Mesenchymal stem cell (in vitro differentiated cells and primary cell): Measurements from ENCODE around the gene CLCC1.

ENCODE experiments used
- DNase-seq: peaks from one replicate; pipeline ENCODE4 v3.0.0-alpha.2; 2013
- H2AFZ ChIP-seq: one replicate; pipeline ENCODE4 v1.6.1; 2013; ENCODE audit warnings: low read depth, mild to moderate bottlenecking, control low read depth, inconsistent platforms, low read length, moderate library complexity
- H2AK5ac ChIP-seq: 2 replicates; pipeline ENCODE4 v1.6.1; 2013; ENCODE audit warnings: low read length, moderate library complexity, mild to moderate bottlenecking, inconsistent platforms; ENCODE audit not compliant: severe bottlenecking
- H2BK120ac ChIP-seq: one replicate; pipeline ENCODE4 v1.6.1; 2013; ENCODE audit warnings: low read depth, mild to moderate bottlenecking, inconsistent platforms, low read length, moderate library complexity
- H2BK12ac ChIP-seq, 2 experiments: one replicate each; pipeline ENCODE4 v1.6.1; 2013; ENCODE audit warnings: inconsistent platforms in 2 of 2, low read length in 2 of 2, mild to moderate bottlenecking in 2 of 2, moderate library complexity in 2 of 2, control low read depth in 1 of 2
- H2BK15ac ChIP-seq: one replicate; pipeline ENCODE4 v1.6.1; 2013; ENCODE audit warnings: mild to moderate bottlenecking, low read depth, inconsistent platforms; ENCODE audit not compliant: poor library complexity, severe bottlenecking
- H2BK5ac ChIP-seq: 2 replicates; pipeline ENCODE4 v1.6.1; 2013; ENCODE audit warnings: low read depth, mild to moderate bottlenecking, low read length, control low read depth, inconsistent platforms; ENCODE audit not compliant: poor library complexity, severe bottlenecking
- H3K14ac ChIP-seq, 2 experiments: one replicate each; pipeline ENCODE4 v1.6.1; 2013; ENCODE audit warnings: inconsistent platforms in 2 of 2, low read length in 2 of 2, control low read depth in 1 of 2, mild to moderate bottlenecking in 1 of 2, moderate library complexity in 1 of 2
- H3K18ac ChIP-seq, 2 experiments: one replicate each; pipeline ENCODE4 v1.6.1; 2013; ENCODE audit warnings: inconsistent platforms in 2 of 2, low read length in 2 of 2, control low read depth in 1 of 2, low read depth in 1 of 2, mild to moderate bottlenecking in 1 of 2
- H3K23ac ChIP-seq, 2 experiments: one replicate each; pipeline ENCODE4 v1.6.1; 2013; ENCODE audit warnings: inconsistent platforms in 2 of 2, low read length in 2 of 2, mild to moderate bottlenecking in 2 of 2, moderate library complexity in 2 of 2, control low read depth in 1 of 2
- H3K27ac ChIP-seq: 2 replicates; pipeline ENCODE4 v1.5.1; 2013; ENCODE audit warnings: mild to moderate bottlenecking, moderate library complexity, low read length, control low read depth, inconsistent platforms; ENCODE audit not compliant: poor library complexity, severe bottlenecking
- H3K27me3 ChIP-seq, 2 experiments: 2 replicates each; pipeline versions ENCODE4 v1.6.1 to v1.7.0; 2013; ENCODE audit warnings: low read length in 2 of 2, mild to moderate bottlenecking in 2 of 2, moderate library complexity in 2 of 2, control low read depth in 1 of 2, inconsistent platforms in 1 of 2; ENCODE audit not compliant: control insufficient read depth in 1 of 2, insufficient read depth in 1 of 2
- H3K36me3 ChIP-seq, 2 experiments: 2 replicates each; pipeline versions ENCODE4 v1.6.1 to v1.7.0; 2013; ENCODE audit warnings: low read length in 2 of 2, control low read depth in 1 of 2, inconsistent platforms in 1 of 2, low read depth in 1 of 2, mild to moderate bottlenecking in 1 of 2; ENCODE audit not compliant: insufficient read depth in 2 of 2, control insufficient read depth in 1 of 2
- H3K4ac ChIP-seq, 2 experiments: one replicate each; pipeline ENCODE4 v1.6.1; 2013; ENCODE audit warnings: inconsistent platforms in 2 of 2, low read length in 2 of 2, mild to moderate bottlenecking in 2 of 2, moderate library complexity in 2 of 2, control low read depth in 1 of 2, low read depth in 1 of 2
- H3K4me1 ChIP-seq: 2 replicates; pipeline ENCODE4 v1.6.1; 2013; ENCODE audit warnings: low read depth, low read length, control low read depth; ENCODE audit not compliant: control insufficient read depth, insufficient read depth
- H3K4me2 ChIP-seq: 2 replicates; pipeline ENCODE4 v1.6.1; 2013; ENCODE audit warnings: low read length, mild to moderate bottlenecking, inconsistent platforms; ENCODE audit not compliant: poor library complexity, severe bottlenecking
- H3K4me3 ChIP-seq, 2 experiments: 2 replicates each; pipeline versions ENCODE4 v1.5.1 to v1.7.0; 2013; ENCODE audit warnings: low read length in 2 of 2, mild to moderate bottlenecking in 2 of 2, control low read depth in 1 of 2, low read depth in 1 of 2; ENCODE audit not compliant: insufficient read depth in 1 of 2
- H3K79me1 ChIP-seq: replicated peaks from 2 replicates; pipeline ENCODE4 v1.6.1; 2013; ENCODE audit warnings: mild to moderate bottlenecking, control low read depth, low read length, inconsistent platforms; ENCODE audit not compliant: poor library complexity, severe bottlenecking
- H3K9ac ChIP-seq: 2 replicates; pipeline ENCODE4 v1.7.0; 2013; ENCODE audit warnings: mild to moderate bottlenecking, low read length, moderate library complexity
- H3K9me3 ChIP-seq: 2 replicates; pipeline ENCODE4 v1.7.0; 2013; ENCODE audit warnings: mild to moderate bottlenecking, low read length; ENCODE audit not compliant: control insufficient read depth
- H4K8ac ChIP-seq: one replicate; pipeline ENCODE4 v1.6.1; 2013; ENCODE audit warnings: inconsistent platforms, mild to moderate bottlenecking, low read length, moderate library complexity
- H4K91ac ChIP-seq: one replicate; pipeline ENCODE4 v1.6.1; 2013; ENCODE audit warnings: mild to moderate bottlenecking, low read length, inconsistent platforms
- WGBS: methylation state at CpG from one replicate; pipeline ENCODE4 v1.1.7; 2013; ENCODE audit warnings: mixed read lengths; 5-methylcytosine and 5-hydroxymethylcytosine counted together

Gene CLCC1

DNA sequence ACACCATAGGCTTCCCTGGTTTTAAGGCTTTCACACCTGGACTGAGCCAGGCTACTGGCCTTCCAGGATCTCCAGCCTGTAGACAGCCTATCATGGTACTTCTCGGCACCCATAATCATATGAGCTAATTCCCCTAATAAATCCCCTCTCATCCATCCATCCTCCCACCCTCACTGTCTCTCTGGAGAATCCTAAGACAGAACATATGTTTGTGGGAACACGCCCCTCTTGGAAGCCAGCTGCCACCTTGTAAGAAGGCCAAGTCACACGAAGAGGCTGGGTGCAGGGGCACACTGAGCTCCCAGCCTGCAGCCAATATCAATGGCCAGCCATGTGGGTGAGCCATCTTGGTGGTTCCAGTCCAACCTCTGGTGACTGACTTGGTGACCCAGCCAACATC lies 7.4 kb downstream of the CLCC1 start:
- 97% methylated on average over 3 of the region's 3 CpGs for WGBS
- Histone ChIP-seq H2BK12ac (no peak overlapping the region), H3K14ac (no peak overlapping the region), H2AK5ac (no peak overlapping the region), H3K27me3 (no peaks in the 10 kb centered on the region), H2BK5ac (no peak overlapping the region), H3K4me2 (no peak overlapping the region), H3K4ac (no peak overlapping the region), H3K36me3 (peaks cover 8 to 24% of the 10 kb centered on the region in 2 experiments), H3K27ac (no peak overlapping the region), H2BK15ac (no peak overlapping the region), H3K23ac (no peak overlapping the region), H3K9me3 (no peaks in the 10 kb centered on the region), H3K9ac (no peak overlapping the region), H4K8ac (no peak overlapping the region), H4K91ac (no peak overlapping the region), H3K4me1 (no peaks in the 10 kb centered on the region), H3K18ac (no peak overlapping the region), H3K4me3 (no peak overlapping the region), H2BK120ac (no peak overlapping the region), H3K79me1 (peaks cover 39% of the 10 kb centered on the region), H2AFZ (no peak overlapping the region)
- no peak for DNase-seq

DNA sequence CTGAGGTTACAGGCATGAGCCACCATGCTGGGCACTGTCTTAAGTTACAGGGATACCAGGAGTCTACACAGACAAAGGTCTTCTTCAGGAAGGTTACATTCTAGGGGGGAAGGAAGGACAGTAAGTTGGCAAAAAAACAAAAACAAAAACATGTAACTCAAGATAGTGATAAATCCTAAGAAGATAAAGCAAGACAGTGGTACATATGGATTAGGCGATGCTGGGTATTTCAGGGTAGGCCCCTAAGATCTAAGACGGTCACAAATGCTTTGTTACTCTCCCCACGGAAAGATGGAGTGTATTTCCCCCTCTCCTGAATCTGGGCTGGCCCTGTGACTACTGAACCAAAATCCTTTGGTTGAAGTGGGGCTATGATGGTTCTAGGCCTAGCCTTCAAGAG lies 8.2 kb downstream of the CLCC1 start:
- Histone ChIP-seq H3K4ac (no peak overlapping the region), H2BK120ac (no peak overlapping the region), H3K23ac (no peak overlapping the region), H3K9me3 (no peaks in the 10 kb centered on the region), H3K4me3 (no peak overlapping the region), H2AFZ (no peak overlapping the region), H3K79me1 (peaks cover 40% of the 10 kb centered on the region), H2BK12ac (no peak overlapping the region), H3K14ac (no peak overlapping the region), H3K27ac (no peak overlapping the region), H3K18ac (no peak overlapping the region), H4K8ac (no peak overlapping the region), H2BK15ac (no peak overlapping the region), H2AK5ac (no peak overlapping the region), H3K9ac (no peak overlapping the region), H3K4me1 (no peaks in the 10 kb centered on the region), H3K27me3 (no peaks in the 10 kb centered on the region), H3K36me3 (peaks cover 8 to 24% of the 10 kb centered on the region in 2 experiments), H4K91ac (no peak overlapping the region), H2BK5ac (no peak overlapping the region), H3K4me2 (no peak overlapping the region)
- DNase-seq: no peak
- 96% methylated on average over 3 of the region's 3 CpGs for WGBS

DNA sequence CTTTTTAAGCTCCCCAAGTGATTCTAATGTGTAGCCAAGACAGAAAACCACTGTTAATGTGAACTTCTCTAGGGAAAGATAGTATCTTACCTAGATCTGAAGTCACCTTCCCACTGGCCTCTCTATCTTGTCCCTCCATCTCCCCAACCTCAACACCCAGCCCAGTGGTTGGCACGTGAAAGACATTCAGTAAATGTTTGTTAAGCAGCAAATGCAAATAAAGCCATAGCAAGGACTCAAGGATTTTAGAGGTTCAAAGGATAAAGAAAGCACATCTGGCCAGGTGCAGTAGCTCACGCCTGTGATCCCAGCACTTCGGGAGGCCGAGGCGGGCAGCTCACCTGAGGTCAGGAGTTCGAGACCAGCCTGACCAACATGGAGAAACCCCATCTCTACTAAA lies 9.8 kb downstream of the CLCC1 start:
- 100% methylated on average over 5 of the region's 6 CpGs for WGBS
- Histone ChIP-seq H3K4me2 (no peak overlapping the region), H2AK5ac (no peak overlapping the region), H3K4me3 (no peak overlapping the region), H2BK12ac (no peak overlapping the region), H3K4ac (no peak overlapping the region), H2BK15ac (no peak overlapping the region), H2BK120ac (no peak overlapping the region), H2AFZ (no peak overlapping the region), H4K8ac (no peak overlapping the region), H3K27ac (no peak overlapping the region), H3K9me3 (no peaks in the 10 kb centered on the region), H3K9ac (no peak overlapping the region), H3K27me3 (no peaks in the 10 kb centered on the region), H3K18ac (no peak overlapping the region), H3K36me3 (peaks cover 8 to 15% of the 10 kb centered on the region in 2 experiments), H3K14ac (no peak overlapping the region), H3K23ac (no peak overlapping the region), H3K4me1 (peaks cover 1% of the 10 kb centered on the region), H4K91ac (no peak overlapping the region), H2BK5ac (no peak overlapping the region), H3K79me1 (peaks cover 40% of the 10 kb centered on the region)
- no peak for DNase-seq

DNA sequence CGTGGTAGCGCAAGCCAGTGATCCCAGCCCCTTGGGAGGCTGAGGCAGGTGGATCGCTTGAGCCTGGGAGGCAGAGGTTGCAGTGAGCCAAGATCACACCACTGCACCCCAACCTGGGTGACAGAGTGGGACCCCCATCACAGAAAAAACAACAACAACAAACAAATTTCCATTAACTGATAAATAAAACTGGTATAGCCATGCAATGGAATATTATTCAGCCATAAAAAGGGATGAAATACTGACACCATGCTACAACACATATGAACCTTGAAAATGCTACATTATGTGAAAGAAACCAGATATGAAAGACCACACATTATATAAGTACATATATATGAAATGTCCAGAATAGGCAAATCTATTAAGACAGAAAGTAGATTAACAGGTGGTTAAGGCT lies 12.0 kb downstream of the CLCC1 start:
- no peak overlapping the region for H2BK15ac ChIP-seq
- no peak overlapping the region for H3K4ac ChIP-seq
- H2BK120ac ChIP-seq: no peak overlapping the region
- no peak for DNase-seq
- H3K27me3 ChIP-seq: no peaks in the 10 kb centered on the region
- no peak overlapping the region for H4K8ac ChIP-seq
- H2AFZ ChIP-seq: no peak overlapping the region
- H2AK5ac ChIP-seq: no peak overlapping the region
- H3K36me3 ChIP-seq: peaks cover 8 to 13% of the 10 kb centered on the region in 2 experiments
- no peak overlapping the region for H3K27ac ChIP-seq
- WGBS: 97% methylated on average over 3 of the region's 3 CpGs
- H2BK5ac ChIP-seq: no peak overlapping the region
- H3K18ac ChIP-seq: no peak overlapping the region
- H3K14ac ChIP-seq: no peak overlapping the region
- no peak overlapping the region for H3K4me2 ChIP-seq
- H3K9me3 ChIP-seq: no peaks in the 10 kb centered on the region
- H3K4me1 ChIP-seq: peaks cover 1% of the 10 kb centered on the region
- no peak overlapping the region for H4K91ac ChIP-seq
- H3K79me1 ChIP-seq: peaks cover 35% of the 10 kb centered on the region
- no peak overlapping the region for H3K9ac ChIP-seq
- H3K4me3 ChIP-seq: no peak overlapping the region
- no peak overlapping the region for H2BK12ac ChIP-seq
- no peak overlapping the region for H3K23ac ChIP-seq
